KMS-11 (cell line): ENCODE measurements around the gene MYO3A.

ENCODE experiments used
- H2AFZ ChIP-seq: fragments of 200-600 bp; sonication (generic); 2 replicates; pipeline ENCODE4 v1.6.1; 2016; ENCODE audit warnings: antibody characterized with exemption, mixed run types, low read depth
- H3K27ac ChIP-seq: fragments of 200-600 bp; sonication (generic); 2 replicates; pipeline ENCODE4 v1.6.1; 2016; ENCODE audit warnings: mild to moderate bottlenecking, mixed run types
- H3K27me3 ChIP-seq: fragments of 200-600 bp; sonication (generic); 2 replicates; pipeline ENCODE4 v1.6.1; 2017; ENCODE audit warnings: mild to moderate bottlenecking, low read depth, mixed run types, moderate library complexity; ENCODE audit not compliant: insufficient read depth
- H3K36me3 ChIP-seq: fragments of 200-600 bp; sonication (generic); 2 replicates; pipeline ENCODE4 v1.6.1; 2017; ENCODE audit warnings: mild to moderate bottlenecking, mixed run types; ENCODE audit not compliant: insufficient read depth
- H3K4me1 ChIP-seq: fragments of 200-600 bp; sonication (generic); 2 replicates; pipeline ENCODE4 v1.6.1; 2016; ENCODE audit warnings: mild to moderate bottlenecking, low read depth, mixed run types; ENCODE audit not compliant: poor library complexity, severe bottlenecking
- H3K4me2 ChIP-seq: fragments of 200-600 bp; sonication (generic); 2 replicates; pipeline ENCODE4 v1.7.0; 2016; ENCODE audit warnings: mild to moderate bottlenecking, mixed run types
- H3K4me3 ChIP-seq: fragments of 200-600 bp; sonication (generic); IDR thresholded peaks from 2 replicates; pipeline ENCODE4 v1.6.1; 2017; ENCODE audit warnings: low read depth, low read length, mixed read lengths; ENCODE audit not compliant: insufficient read depth
- H3K79me2 ChIP-seq: fragments of 200-600 bp; sonication (generic); 2 replicates; pipeline ENCODE4 v1.6.1; 2016; ENCODE audit warnings: low read depth, mixed run types; ENCODE audit not compliant: insufficient read depth
- H3K9ac ChIP-seq: fragments of 200-600 bp; sonication (generic); 2 replicates; pipeline ENCODE4 v1.6.1; 2016; ENCODE audit warnings: mild to moderate bottlenecking, mixed run types
- H4K20me1 ChIP-seq: fragments of 200-600 bp; sonication (generic); 2 replicates; pipeline ENCODE4 v1.6.1; 2016; ENCODE audit warnings: mild to moderate bottlenecking, mixed run types; ENCODE audit not compliant: insufficient read depth
- TF ChIP-seq, protein P1 (sequence below): fragments of 200-600 bp; sonication (generic); conservative IDR thresholded peaks from 2 replicates; pipeline ENCODE4 v1.6.1; 2017; ENCODE audit warnings: low read depth, mild to moderate bottlenecking, antibody characterized with exemption, low read length, moderate library complexity, mixed read lengths

MYO3A gene

DNA sequence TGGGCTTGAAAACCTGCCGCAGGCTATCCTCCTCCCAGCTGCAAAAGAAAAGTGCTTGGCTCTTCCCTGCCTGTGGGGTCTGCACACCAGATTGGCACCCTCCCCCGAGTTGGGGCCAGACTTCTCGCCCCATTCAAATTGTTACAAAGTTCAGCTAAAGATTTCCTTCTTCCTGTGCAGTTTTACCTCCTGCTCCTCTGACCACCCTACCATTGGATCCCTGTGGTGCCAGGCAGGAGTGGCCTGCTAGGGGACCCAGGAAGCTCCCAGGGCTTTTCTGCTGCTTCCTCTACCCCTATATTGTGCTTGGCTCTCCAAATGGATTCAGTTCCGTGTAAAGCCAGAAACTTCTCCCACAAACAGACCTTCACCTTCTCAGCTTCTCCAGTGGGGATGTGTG is 147.4 kb downstream of the MYO3A start:
- Histone ChIP-seq H2AFZ (no peak overlapping the region), H3K36me3 (no peaks in the 10 kb centered on the region), H3K4me1 (peaks cover 7% of the 10 kb centered on the region), H3K79me2 (no peaks in the 10 kb centered on the region), H3K27me3 (no peaks in the 10 kb centered on the region), H3K27ac (no peak overlapping the region), H3K9ac (no peak overlapping the region), H3K4me3 (no peak overlapping the region), H3K4me2 (no peak overlapping the region), H4K20me1 (no peaks in the 10 kb centered on the region)
- TF ChIP-seq, protein P1, sequence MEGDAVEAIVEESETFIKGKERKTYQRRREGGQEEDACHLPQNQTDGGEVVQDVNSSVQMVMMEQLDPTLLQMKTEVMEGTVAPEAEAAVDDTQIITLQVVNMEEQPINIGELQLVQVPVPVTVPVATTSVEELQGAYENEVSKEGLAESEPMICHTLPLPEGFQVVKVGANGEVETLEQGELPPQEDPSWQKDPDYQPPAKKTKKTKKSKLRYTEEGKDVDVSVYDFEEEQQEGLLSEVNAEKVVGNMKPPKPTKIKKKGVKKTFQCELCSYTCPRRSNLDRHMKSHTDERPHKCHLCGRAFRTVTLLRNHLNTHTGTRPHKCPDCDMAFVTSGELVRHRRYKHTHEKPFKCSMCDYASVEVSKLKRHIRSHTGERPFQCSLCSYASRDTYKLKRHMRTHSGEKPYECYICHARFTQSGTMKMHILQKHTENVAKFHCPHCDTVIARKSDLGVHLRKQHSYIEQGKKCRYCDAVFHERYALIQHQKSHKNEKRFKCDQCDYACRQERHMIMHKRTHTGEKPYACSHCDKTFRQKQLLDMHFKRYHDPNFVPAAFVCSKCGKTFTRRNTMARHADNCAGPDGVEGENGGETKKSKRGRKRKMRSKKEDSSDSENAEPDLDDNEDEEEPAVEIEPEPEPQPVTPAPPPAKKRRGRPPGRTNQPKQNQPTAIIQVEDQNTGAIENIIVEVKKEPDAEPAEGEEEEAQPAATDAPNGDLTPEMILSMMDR = no peak

DNA sequence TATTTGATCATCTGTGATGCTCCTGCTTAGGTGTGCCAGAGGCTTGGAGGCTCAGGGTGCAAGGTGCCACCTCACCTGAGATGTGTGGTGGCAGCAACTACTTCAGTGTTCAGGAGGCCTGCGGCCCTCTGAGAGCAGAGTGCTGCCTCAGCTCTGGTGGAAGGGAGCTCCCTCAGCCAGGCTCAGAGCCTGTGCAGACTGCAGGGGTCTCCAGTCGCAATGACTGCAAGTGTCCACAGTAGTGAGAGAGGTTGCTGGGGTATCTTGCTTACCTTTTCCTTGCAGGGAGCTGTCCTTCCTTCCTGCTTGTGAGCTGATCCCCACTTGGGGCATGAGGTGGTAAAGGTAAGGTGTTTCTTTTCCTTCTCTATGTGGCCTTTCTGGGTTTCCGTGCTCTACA is 151.5 kb downstream of the MYO3A start:
- TF ChIP-seq, protein P1 = no peak
- H3K27ac ChIP-seq = no peak overlapping the region
- no peaks in the 10 kb centered on the region for H4K20me1 ChIP-seq
- H3K36me3 ChIP-seq = no peaks in the 10 kb centered on the region
- no peak overlapping the region for H3K4me3 ChIP-seq
- H3K4me1 ChIP-seq = no peaks in the 10 kb centered on the region
- H3K79me2 ChIP-seq = no peaks in the 10 kb centered on the region
- H3K9ac ChIP-seq = no peak overlapping the region
- no peaks in the 10 kb centered on the region for H3K27me3 ChIP-seq
- H3K4me2 ChIP-seq = no peak overlapping the region
- no peak overlapping the region for H2AFZ ChIP-seq

DNA sequence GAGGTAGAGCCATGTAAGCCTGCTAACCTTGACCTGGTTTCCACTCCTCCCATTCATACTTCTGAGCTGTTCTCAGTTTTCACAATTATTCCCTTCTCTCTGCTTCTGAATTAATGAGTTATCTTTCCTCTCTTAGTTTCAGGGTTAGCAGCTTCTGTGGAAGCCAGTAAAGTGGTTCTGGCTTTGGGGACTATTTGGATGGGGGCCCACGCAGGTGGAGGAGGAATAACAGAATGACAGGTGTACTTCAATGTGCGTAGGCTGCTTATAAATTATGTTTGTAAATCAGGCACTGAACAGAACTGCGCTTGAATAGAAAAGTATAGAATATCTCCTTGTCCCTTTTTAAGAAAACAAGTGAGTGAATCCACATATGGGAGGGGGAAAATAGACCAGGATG is 153.6 kb downstream of the MYO3A start:
- no peak overlapping the region for H3K4me3 ChIP-seq

DNA sequence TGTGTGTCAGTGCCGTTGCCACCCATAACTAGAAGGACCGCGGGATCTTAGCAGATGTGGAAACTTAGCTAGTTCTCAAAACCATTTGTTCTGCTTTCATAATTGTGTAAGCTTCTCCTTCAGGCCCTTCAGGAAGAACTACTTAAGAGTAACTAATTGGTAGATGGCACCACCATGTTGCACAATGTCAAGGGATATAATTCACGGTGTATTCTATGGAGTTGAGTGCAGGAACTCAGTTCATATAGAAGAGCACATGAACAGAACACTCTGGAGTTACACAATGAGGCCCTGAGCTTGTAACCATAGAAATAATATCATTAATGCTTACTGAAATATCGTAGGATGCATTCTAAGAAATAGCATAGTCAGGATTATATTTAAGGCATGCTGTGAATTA is 156.0 kb downstream of the MYO3A start:
- TF ChIP-seq, protein P1 = no peak
- Histone ChIP-seq H4K20me1 (no peaks in the 10 kb centered on the region), H3K36me3 (no peaks in the 10 kb centered on the region), H3K9ac (no peak overlapping the region), H2AFZ (no peak overlapping the region), H3K4me3 (no peak overlapping the region), H3K79me2 (no peaks in the 10 kb centered on the region), H3K27ac (no peak overlapping the region), H3K27me3 (no peaks in the 10 kb centered on the region), H3K4me2 (no peak overlapping the region), H3K4me1 (peaks cover 11% of the 10 kb centered on the region)

More for the DNA sequence above, 153.6 kb downstream of the MYO3A start:
- Histone ChIP-seq H2AFZ (no peak overlapping the region), H3K79me2 (no peaks in the 10 kb centered on the region), H3K36me3 (no peaks in the 10 kb centered on the region), H3K4me2 (no peak overlapping the region), H3K27me3 (no peaks in the 10 kb centered on the region), H3K9ac (no peak overlapping the region), H3K4me1 (no peaks in the 10 kb centered on the region), H4K20me1 (no peaks in the 10 kb centered on the region), H3K27ac (no peak overlapping the region)
- TF ChIP-seq, protein P1 = no peak
